Natural killer cell (primary cell): ENCODE data around the gene PPM1L. TPM values are rescaled to one million over a fixed set of nuclear protein-coding genes. Genes with fewer than 3 reads are reported as not detected.

Experiments used
- ATAC-seq, 3 donors: fragments of 150-1000 bp in 2 of 3; fragments of 200-7000 bp in 1 of 3; cut with Tn5 transposase; 1 replicate in 1 of 3; 2 replicates in 2 of 3; pipeline ENCODE4 v1.10.0; 2021; ENCODE audit warnings: mild to moderate bottlenecking in 2 of 3, moderate library complexity in 2 of 3
- DNase-seq, 2 donors: peaks; one replicate each; pipeline versions ENCODE4 v3.0.0 to v3.0.0-alpha.2; 2013 to 2021; ENCODE audit warnings: mixed read lengths in 1 of 2
- H3K27ac ChIP-seq: one replicate; pipeline ENCODE4 v1.5.1; 2013; ENCODE audit warnings: mild to moderate bottlenecking, low read length
- H3K27me3 ChIP-seq: one replicate; pipeline ENCODE4 v1.6.1; 2013; ENCODE audit warnings: low read length; ENCODE audit not compliant: control insufficient read depth, insufficient read depth
- H3K36me3 ChIP-seq: one replicate; pipeline ENCODE4 v1.6.1; 2013; ENCODE audit warnings: low read length; ENCODE audit not compliant: control insufficient read depth, insufficient read depth
- H3K4me1 ChIP-seq: one replicate; pipeline ENCODE4 v1.6.1; 2013; ENCODE audit warnings: low read length; ENCODE audit not compliant: control insufficient read depth, insufficient read depth
- H3K4me3 ChIP-seq: one replicate; pipeline ENCODE4 v1.5.1; 2013; ENCODE audit warnings: low read length
- H3K9me3 ChIP-seq: one replicate; pipeline ENCODE4 v1.6.1; 2013; ENCODE audit warnings: low read length; ENCODE audit not compliant: control insufficient read depth, insufficient read depth
- H3K27ac Mint-ChIP-seq, 2 donors: one replicate each; pipeline ENCODE4 v1.8.0; 2022; ENCODE audit warnings: mild to moderate bottlenecking in 2 of 2, mixed read lengths in 2 of 2, moderate library complexity in 1 of 2
- H3K27me3 Mint-ChIP-seq, 2 donors: one replicate each; pipeline ENCODE4 v1.8.0; 2022; ENCODE audit warnings: low read depth in 2 of 2, mixed read lengths in 2 of 2
- H3K36me3 Mint-ChIP-seq: one replicate; pipeline ENCODE4 v1.8.0; 2022; ENCODE audit warnings: mixed read lengths
- H3K4me1 Mint-ChIP-seq, 2 donors: one replicate each; pipeline ENCODE4 v1.8.0; 2022; ENCODE audit warnings: mixed read lengths in 2 of 2
- H3K4me3 Mint-ChIP-seq: one replicate; pipeline ENCODE4 v1.8.0; 2022; ENCODE audit warnings: mild to moderate bottlenecking, moderate library complexity, mixed read lengths
- H3K9me3 Mint-ChIP-seq, 2 donors: one replicate each; pipeline ENCODE4 v1.8.0; 2022; ENCODE audit warnings: mixed read lengths in 2 of 2
- WGBS: methylation state at CpG from one replicate; pipeline ENCODE4 v1.1.7; 2013; ENCODE audit warnings: missing lambda C conversion rate; ENCODE audit not compliant: insufficient coverage; 5-methylcytosine and 5-hydroxymethylcytosine counted together
- intact Hi-C: fragments of 100-400 bp; cut with micrococcal nuclease; formaldehyde crosslinking; loops from one replicate; pipeline ENCODE4 v1.14.2; 2022
- total RNA-seq, 4 donors: library from RNA; stranded (reverse); fragments of 120-200 nt in 1 of 4; gene quantifications; one replicate each; pipeline versions ENCODE4 v1.2.3 to v1.2.4, GENCODE V29; 2013 to 2022
- TF ChIP-seq, protein P1 (sequence below): fragments of 200-600 bp; IDR thresholded peaks from one replicate; pipeline ENCODE4 v1.8.0; 2022; ENCODE audit warnings: antibody characterized with exemption

PPM1L gene
- total RNA-seq, 3 donors from 2014 or later (not counting 1 experiment from before 2014, with no cell fraction given) = 52.6 to 73.2 (median 52.9) TPM

DNA sequence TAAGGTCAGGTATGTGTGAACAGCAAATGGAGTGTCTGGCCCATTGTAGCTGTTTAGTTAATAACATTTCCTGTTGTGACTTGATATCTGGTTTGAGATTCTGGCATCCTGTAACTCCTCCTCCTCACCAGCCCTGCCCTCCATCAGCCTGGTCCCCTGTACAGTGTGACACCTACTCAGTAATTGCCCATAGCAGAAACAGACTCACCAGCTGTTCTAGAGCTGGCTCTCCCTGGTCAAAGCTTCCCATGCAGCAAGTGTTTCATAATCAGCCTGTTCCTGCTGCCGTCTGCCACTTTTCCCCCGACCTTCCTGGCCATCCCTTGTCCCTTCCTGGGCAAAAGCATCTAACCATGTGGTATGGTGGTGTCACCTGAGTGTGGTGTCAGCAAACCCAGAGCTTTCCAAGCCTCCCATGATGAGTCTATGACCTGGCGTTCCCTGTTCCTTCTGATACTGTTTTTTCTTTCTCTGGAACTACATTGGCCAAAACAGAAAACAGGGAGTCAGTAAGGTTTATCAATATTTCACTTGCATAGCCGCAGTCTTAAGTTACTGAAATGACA is 293.7 kb downstream of the PPM1L start:
- TF ChIP-seq, protein P1, sequence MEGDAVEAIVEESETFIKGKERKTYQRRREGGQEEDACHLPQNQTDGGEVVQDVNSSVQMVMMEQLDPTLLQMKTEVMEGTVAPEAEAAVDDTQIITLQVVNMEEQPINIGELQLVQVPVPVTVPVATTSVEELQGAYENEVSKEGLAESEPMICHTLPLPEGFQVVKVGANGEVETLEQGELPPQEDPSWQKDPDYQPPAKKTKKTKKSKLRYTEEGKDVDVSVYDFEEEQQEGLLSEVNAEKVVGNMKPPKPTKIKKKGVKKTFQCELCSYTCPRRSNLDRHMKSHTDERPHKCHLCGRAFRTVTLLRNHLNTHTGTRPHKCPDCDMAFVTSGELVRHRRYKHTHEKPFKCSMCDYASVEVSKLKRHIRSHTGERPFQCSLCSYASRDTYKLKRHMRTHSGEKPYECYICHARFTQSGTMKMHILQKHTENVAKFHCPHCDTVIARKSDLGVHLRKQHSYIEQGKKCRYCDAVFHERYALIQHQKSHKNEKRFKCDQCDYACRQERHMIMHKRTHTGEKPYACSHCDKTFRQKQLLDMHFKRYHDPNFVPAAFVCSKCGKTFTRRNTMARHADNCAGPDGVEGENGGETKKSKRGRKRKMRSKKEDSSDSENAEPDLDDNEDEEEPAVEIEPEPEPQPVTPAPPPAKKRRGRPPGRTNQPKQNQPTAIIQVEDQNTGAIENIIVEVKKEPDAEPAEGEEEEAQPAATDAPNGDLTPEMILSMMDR = no peak
- no peak overlapping the region for H3K4me3 Mint-ChIP-seq
- Histone ChIP-seq H3K27me3 (no peaks in the 10 kb centered on the region), H3K4me1 (peaks cover 1% of the 10 kb centered on the region), H3K9me3 (no peaks in the 10 kb centered on the region), H3K4me3 (no peak overlapping the region), H3K27ac (no peak overlapping the region), H3K36me3 (no peaks in the 10 kb centered on the region)
- H3K9me3 Mint-ChIP-seq = peaks cover 2% of the 10 kb centered on the region in 2 donors
- H3K36me3 Mint-ChIP-seq = no peaks in the 10 kb centered on the region
- DNase-seq (no peak), ATAC-seq (peak in 2 of 3 donors; percentile 46 to 58)
- peaks cover 34 to 38% of the 10 kb centered on the region in 2 donors for H3K4me1 Mint-ChIP-seq
- no peaks in the 10 kb centered on the region for H3K27me3 Mint-ChIP-seq
- 91% methylated on average over 4 of the region's 4 CpGs for WGBS
- intact Hi-C loops = no loop called here
- H3K27ac Mint-ChIP-seq = no peak overlapping the region

DNA sequence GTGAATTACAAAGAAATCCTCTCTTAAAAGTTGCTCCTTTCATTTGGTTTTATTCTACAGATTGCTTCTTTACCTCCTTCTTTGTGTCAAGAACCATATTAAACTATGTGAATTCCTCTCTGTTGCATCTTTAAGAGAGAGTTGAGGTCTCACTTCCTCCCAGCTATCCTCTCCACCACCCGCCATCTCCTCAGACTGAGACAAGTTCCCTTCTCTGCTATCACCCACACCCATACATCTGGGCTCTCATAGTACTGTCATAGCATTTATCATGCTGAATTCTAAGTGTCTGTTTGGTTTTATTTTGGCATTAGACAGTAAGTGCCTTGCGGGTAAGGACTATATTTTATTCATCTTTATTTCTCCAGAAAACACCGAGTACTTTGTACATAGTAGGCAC is 294.9 kb downstream of the PPM1L start:
- Histone ChIP-seq H3K4me1 (peaks cover 10% of the 10 kb centered on the region), H3K4me3 (no peak overlapping the region), H3K27me3 (no peaks in the 10 kb centered on the region), H3K27ac (no peak overlapping the region), H3K36me3 (no peaks in the 10 kb centered on the region), H3K9me3 (no peaks in the 10 kb centered on the region)
- no peak overlapping the region for H3K4me3 Mint-ChIP-seq
- no peaks in the 10 kb centered on the region for H3K36me3 Mint-ChIP-seq
- peak in 1 of 3 donors; percentile 40 for ATAC-seq
- 18% methylated on average over 1 of the region's 3 CpGs for whole genome bisulfite sequencing
- H3K4me1 Mint-ChIP-seq = peaks cover 46% of the 10 kb centered on the region in 2 donors
- peaks cover 0 to 2% of the 10 kb centered on the region in 2 donors for H3K9me3 Mint-ChIP-seq
- no peaks in the 10 kb centered on the region for H3K27me3 Mint-ChIP-seq
- TF ChIP-seq, protein P1 = no peak
- intact Hi-C loops = no loop called here
- peak overlapping the region; percentile 5 to 10 for H3K27ac Mint-ChIP-seq
- DNase-seq = no peak

DNA sequence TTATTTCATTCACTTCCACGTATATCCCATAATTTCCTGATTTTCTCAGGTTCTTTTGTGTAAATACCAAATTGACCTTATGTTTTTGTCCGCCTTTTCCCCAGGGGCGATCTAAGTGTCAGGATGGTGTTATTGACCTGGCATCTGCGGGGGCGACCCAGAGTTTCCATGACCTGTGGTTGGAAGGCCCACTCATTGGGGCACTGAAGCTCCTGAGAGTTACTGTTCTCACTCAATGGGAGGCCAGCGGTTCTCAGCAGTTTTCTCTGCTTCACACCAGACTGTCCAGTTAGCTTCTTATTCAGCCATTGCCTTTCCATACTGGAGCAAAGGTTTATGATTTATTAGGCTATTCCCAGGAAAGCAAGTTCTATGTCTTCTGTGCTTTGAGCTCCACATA is 295.8 kb downstream of the PPM1L start:
- H3K9me3 Mint-ChIP-seq = peaks cover 0 to 2% of the 10 kb centered on the region in 2 donors
- ATAC-seq (no peak), DNase-seq (no peak)
- WGBS = 92% methylated on average over 6 of the region's 6 CpGs
- no peak overlapping the region for H3K27ac ChIP-seq
- H3K36me3 ChIP-seq = no peaks in the 10 kb centered on the region
- H3K27me3 ChIP-seq = no peaks in the 10 kb centered on the region
- no peak overlapping the region for H3K4me3 ChIP-seq
- intact Hi-C loops = no loop called here
- no peaks in the 10 kb centered on the region for H3K27me3 Mint-ChIP-seq
- H3K27ac Mint-ChIP-seq = no peak overlapping the region
- no peak overlapping the region for H3K4me3 Mint-ChIP-seq
- peaks cover 10% of the 10 kb centered on the region for H3K4me1 ChIP-seq
- H3K4me1 Mint-ChIP-seq = peaks cover 46 to 47% of the 10 kb centered on the region in 2 donors
- no peaks in the 10 kb centered on the region for H3K9me3 ChIP-seq
- TF ChIP-seq, protein P1 = no peak
- no peaks in the 10 kb centered on the region for H3K36me3 Mint-ChIP-seq
